AG09309 (cell line): Measurements from ENCODE around the gene PASK.

ENCODE experiments used
- DNase-seq: peaks from one replicate; pipeline ENCODE4 v3.0.0-alpha.2; 2010; ENCODE audit warnings: low read depth
- H3K4me3 ChIP-seq: 2 replicates; pipeline ENCODE4 v1.5.1; 2011; ENCODE audit warnings: mild to moderate bottlenecking, low read depth, low read length, moderate library complexity; ENCODE audit not compliant: control insufficient read depth
- TF ChIP-seq, protein P1 (sequence below): IDR thresholded peaks from 2 replicates; pipeline ENCODE4 v1.5.1; 2011; ENCODE audit warnings: mild to moderate bottlenecking, low read depth, low read length, inconsistent platforms; ENCODE audit not compliant: insufficient read depth, control insufficient read depth; ENCODE audit errors: missing control alignments

The PASK gene

DNA sequence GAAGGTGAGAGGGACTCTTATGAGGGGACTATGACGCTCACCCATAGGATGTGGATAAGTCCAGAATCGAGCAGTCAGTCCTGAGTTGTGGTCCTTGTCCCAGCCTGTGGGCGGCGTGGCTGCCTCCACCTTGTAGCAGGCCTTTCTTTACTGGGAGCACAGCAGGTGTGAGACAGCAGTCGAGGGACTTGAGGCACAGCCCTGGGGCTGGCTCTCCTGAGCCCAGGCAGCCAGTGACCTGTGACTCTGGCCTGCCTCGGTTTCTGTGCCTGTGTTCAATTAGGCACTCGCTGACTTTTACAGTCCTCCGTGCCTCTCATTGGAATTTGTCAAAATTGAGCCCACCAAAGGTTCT is 9.3 kb upstream of the PASK start:
- DNase-seq: no peak
- TF ChIP-seq, protein P1, sequence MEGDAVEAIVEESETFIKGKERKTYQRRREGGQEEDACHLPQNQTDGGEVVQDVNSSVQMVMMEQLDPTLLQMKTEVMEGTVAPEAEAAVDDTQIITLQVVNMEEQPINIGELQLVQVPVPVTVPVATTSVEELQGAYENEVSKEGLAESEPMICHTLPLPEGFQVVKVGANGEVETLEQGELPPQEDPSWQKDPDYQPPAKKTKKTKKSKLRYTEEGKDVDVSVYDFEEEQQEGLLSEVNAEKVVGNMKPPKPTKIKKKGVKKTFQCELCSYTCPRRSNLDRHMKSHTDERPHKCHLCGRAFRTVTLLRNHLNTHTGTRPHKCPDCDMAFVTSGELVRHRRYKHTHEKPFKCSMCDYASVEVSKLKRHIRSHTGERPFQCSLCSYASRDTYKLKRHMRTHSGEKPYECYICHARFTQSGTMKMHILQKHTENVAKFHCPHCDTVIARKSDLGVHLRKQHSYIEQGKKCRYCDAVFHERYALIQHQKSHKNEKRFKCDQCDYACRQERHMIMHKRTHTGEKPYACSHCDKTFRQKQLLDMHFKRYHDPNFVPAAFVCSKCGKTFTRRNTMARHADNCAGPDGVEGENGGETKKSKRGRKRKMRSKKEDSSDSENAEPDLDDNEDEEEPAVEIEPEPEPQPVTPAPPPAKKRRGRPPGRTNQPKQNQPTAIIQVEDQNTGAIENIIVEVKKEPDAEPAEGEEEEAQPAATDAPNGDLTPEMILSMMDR: no peak
- H3K4me3 ChIP-seq: no peak overlapping the region

GRCh38 chr2:241157841-241158545 is 8.7 kb upstream of the PASK start:
- no peak overlapping the region for H3K4me3 ChIP-seq
- no peak for DNase-seq
- TF ChIP-seq, protein P1: no peak

DNA sequence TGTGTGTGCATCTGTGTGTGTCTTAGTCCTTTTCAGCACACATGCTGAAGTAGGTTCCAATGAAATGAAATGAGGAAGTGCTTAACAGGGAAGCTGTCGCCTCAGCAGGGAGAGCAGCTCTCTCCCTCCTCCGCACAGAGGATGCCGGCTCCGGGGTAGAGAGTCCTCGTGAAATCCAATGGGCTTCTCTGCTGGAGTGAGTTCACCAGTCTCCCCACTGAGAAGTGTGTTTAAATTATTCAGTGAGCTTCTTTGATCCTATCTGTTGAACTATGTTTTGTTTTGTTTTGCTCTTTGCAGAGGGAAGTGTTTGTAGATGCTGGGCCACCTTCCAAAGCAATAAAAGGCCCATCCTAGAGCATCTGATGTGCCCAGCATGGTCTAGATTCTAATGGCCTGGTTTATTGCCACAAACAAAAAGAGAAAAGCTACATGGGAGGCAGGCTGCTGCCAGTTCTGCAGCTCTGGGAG is 7.7 kb upstream of the PASK start:
- H3K4me3 ChIP-seq: no peak overlapping the region
- TF ChIP-seq, protein P1: no peak
- no peak for DNase-seq

DNA sequence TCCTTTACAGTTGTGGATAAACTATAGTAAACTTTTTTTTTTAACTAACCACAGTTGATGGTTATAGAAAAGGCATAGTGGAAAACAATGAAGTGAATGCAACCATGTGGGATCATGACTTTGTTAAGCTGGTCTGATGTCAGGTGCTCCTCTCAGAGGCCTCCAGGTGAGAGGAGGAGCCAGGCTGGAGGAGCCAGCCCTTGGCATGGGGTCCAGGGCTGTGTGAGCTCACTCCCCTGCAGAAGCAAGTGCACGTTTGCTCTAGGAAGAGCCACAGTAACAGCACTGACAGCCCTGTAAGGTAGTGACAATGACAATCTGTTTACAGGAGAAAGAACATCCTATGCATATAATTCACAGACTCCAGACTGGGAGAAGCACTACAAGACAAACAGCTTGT is 6.7 kb upstream of the PASK start:
- TF ChIP-seq, protein P1: no peak
- H3K4me3 ChIP-seq: no peak overlapping the region
- no peak for DNase-seq

- DNase-seq: no peak
- H3K4me3 ChIP-seq: no peak overlapping the region
- TF ChIP-seq, protein P1: no peak
Observed at GRCh38 chr2:241154915-241155314, 5.6 kb upstream of the PASK start.

- no peak overlapping the region for H3K4me3 ChIP-seq
- DNase-seq: no peak
- TF ChIP-seq, protein P1: no peak
Observed at GRCh38 chr2:241153616-241154015, 4.3 kb upstream of the PASK start.

GRCh38 chr2:241151934-241152660 is 2.8 kb upstream of the PASK start:
- H3K4me3 ChIP-seq: no peak overlapping the region
- DNase-seq: no peak
- TF ChIP-seq, protein P1: no peak
